GM19023 (cell line): ENCODE data around the gene NEU4.
"Not testable (repeated sequence)": the region's sequence is repeated elsewhere in the genome, so short reads cannot be mapped to it uniquely, and the experiment has no call there.

ENCODE experiments used
- ATAC-seq: cut with Tn5 transposase; IDR thresholded peaks from one replicate; pipeline ENCODE4 v1.9.1; 2021; ENCODE audit warnings: mild to moderate bottlenecking, moderate library complexity; ENCODE audit not compliant: unreplicated experiment

Gene NEU4

GRCh38 chr2:241798081-241798630, 10.8 kb upstream of the NEU4 start:
- no peak for ATAC-seq

DNA sequence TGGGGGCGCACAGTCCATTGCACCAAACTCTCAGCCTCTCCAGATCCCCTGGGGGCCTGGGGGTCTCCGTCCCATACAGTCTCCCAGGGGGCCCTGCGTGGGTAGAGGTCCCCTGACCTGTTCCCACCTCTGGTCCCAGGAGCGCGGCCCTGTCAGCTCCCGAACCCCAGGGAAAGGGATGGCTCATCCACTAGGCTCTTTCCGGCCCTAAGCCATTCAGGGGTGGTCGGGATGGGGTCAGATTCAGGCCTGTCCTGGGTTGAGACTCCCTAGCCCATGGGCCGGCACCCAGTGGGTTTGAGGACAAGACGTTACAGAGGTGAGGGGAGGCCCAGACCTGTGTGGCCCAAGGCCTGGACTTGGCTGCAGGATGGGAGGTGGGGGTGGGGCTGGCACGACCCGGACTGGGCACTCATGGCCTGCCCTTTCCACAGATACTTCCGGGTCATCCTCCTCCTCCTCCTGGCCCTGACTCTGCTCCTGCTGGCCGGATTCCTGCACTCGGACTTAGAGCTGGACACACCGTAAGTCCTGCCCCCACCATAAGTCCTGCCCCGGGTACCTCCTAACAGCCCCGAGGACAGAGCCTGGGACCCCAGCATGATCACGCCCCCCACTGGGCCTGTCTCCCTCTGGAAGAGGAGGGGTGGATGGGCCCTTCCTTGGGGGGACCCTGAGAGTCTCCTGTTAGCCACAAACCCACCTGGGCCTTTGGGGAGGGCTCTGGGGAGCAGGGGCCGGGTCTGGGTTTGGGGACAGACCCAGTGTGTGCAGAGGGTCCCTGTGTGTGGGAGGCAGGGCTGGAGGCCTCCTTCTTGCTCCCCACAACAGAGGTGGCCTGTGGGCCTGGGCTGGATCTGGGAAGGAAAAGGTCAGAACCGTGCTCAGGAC, 10.1 kb upstream of the NEU4 start:
- no peak for ATAC-seq

- ATAC-seq, result no peak
These were observed 9.3 kb upstream of the NEU4 start for GRCh38 chr2:241799522-241800197.

- not testable (repeated sequence) for ATAC-seq
These were observed 8.6 kb upstream of the NEU4 start for GRCh38 chr2:241800198-241800903.

GRCh38 chr2:241801611-241802420, 7.2 kb upstream of the NEU4 start:
- ATAC-seq, result no peak

- no peak for ATAC-seq
These were observed 6.3 kb upstream of the NEU4 start for GRCh38 chr2:241802421-241803318.

DNA sequence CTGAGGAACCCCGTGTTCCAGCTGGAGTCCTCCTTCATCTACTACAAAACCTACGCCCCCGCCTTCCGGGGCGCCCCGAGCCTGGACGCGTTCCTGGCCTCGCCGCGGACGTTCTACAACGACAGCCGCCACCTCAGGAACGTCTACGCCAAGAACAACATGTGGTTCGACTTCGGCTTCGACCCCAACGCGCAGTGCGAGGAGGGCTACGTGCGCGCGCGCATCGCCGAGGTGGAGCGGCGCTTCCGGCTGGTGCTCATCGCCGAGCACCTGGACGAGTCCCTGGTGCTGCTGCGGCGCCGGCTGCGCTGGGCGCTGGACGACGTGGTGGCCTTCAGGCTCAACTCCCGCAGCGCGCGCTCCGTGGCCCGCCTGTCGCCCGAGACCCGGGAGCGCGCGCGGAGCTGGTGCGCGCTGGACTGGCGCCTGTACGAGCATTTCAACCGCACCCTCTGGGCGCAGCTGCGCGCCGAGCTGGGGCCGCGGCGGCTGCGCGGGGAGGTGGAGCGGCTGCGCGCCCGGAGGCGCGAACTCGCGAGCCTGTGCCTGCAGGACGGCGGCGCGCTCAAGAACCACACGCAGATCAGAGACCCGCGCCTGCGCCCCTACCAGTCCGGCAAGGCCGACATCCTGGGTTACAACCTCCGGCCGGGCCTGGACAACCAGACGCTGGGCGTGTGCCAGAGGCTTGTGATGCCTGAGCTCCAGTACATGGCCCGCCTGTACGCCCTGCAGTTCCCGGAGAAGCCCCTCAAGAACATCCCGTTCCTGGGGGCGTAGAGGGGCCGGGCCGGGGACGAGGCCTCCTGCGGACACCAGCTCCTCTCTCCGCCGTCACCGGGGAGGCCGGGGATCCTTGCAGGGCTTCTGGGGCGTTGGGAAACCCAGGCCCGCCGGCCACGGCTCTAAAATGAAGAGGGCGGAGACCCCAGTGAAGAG, 5.3 kb upstream of the NEU4 start:
- no peak for ATAC-seq

DNA sequence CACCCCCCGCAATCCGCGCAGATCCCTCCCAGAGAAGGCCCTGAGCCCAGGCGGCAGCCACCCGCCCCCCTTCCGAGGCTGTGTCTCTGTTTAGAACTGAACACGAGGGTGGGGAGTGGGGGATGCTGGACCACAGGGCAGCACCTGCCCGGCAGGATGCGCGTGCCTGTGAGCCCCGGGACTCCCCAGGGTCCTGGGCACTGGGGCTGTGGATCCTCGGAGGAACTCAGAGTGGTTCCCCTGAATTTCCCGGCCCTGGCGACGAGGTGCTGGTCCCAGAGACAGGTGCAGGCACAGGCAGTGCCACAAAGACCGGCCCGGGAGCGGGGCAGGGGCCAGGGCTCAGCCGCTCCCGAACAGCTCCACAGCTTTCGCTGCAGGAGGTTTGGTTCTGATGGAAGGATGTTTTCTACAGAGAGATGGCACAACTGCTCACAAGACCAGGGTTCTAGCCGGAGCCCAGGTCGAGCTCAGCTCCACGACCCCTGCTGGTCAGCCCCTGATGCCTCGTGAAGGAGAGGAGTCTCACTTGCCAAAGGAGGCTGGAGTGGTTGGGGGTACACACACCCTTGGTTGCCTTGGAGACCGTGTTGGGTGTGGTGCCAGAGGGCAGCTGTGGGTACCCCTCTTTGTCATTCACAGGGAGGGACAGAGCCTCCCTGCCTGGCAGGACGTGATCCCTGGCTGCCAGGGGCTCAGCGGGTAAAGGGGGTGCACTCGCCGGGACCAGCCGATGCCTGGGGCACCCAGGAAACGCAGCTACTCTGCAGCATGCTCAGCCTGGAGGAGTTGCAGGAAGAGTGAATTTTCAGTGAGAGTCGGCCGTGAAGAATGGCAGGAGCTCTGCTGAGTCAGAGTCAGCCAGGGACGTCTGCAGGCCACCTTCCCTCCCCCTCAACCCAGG, 4.4 kb upstream of the NEU4 start:
- no peak for ATAC-seq

GRCh38 chr2:241806217-241806616, 2.8 kb upstream of the NEU4 start:
- ATAC-seq, result not testable (repeated sequence)

GRCh38 chr2:241808051-241808720, 807 bp upstream of the NEU4 start:
- no peak for ATAC-seq

GRCh38 chr2:241809383-241810306, 652 bp downstream of the NEU4 start:
- ATAC-seq, result no peak

- no peak for ATAC-seq
These were observed 1.6 kb downstream of the NEU4 start for GRCh38 chr2:241810307-241811200.

GRCh38 chr2:241811201-241811951, 2.4 kb downstream of the NEU4 start:
- no peak for ATAC-seq
